Left forelimb (tissue), 1 donor: ENCODE data around the gene ERBB2.
"Not testable (repeated sequence)": the region's sequence is repeated elsewhere in the genome, so short reads cannot be mapped to it uniquely, and the experiment has no call there.

Experiments
- DNase-seq: peaks from one replicate; pipeline ENCODE4 v3.0.0-alpha.2; 2018; ENCODE audit warnings: low spot score

ERBB2 gene

DNA sequence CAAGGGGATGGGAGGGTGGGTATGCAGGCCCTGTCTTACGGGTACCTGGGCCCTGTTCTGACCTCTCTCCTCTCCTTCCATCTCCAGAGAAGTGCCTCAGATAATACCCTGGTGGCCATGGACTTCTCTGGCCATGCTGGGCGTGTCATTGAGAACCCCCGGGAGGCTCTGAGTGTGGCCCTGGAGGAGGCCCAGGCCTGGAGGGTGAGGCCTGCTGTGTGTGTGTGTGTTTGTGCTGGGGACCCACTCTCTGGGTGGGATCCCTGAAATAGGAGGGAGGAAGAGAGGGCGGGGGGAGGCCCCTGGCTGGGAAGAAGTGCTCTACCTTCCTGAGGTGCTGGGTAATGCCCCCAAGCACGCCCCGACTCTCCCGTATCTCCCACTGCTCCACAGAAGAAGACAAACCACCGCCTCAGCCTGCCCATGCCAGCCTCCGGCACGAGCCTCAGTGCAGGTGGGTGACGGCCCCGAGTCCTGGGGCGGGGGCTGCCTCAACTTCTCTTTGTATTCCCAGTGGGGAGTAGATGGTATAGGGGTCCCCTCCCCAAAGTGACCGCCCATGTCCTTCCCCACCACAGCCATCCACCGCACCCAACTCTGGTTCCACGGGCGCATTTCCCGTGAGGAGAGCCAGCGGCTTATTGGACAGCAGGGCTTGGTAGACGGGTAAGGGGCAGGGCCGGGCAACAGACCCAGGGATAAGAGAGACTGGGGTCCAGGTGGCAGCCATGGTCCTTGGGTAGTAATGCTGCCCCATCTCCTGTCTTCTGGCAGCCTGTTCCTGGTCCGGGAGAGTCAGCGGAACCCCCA lies 45.7 kb downstream of the ERBB2 start:
- no peak for DNase-seq

GRCh38 chr17:39746145-39746461 lies 46.2 kb downstream of the ERBB2 start:
- DNase-seq = no peak

GRCh38 chr17:39747745-39748144 lies 47.9 kb downstream of the ERBB2 start:
- DNase-seq = no peak

DNA sequence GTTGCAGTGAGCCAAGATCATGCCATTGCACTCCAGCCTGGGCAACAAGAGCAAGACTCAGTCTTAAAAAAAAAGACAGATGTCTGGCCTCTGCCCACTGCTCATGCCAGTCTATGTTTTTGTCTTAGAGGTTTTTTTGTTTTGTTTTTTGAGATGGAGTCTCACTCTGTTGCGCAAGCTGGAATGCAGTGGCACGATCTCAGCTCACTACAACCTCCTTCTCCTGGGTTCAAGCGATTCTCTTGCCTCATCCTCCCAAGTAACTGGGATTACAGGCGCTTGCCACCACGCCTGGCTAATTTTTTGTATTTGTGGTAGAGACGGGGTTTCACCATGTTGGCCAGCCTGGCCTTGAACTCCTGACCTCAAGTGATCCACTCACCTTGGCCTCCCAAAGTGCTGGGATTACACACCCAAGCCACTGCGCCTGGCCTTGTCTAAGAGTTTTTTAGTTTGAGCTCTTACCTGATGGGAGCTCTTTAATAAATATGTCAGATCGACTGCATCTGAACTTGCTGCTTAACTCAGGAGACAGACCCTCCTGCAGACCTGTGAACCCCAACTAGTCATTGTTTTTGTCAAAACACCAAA lies 48.7 kb downstream of the ERBB2 start:
- DNase-seq = not testable (repeated sequence)

GRCh38 chr17:39750131-39751015 lies 50.5 kb downstream of the ERBB2 start:
- no peak for DNase-seq

DNA sequence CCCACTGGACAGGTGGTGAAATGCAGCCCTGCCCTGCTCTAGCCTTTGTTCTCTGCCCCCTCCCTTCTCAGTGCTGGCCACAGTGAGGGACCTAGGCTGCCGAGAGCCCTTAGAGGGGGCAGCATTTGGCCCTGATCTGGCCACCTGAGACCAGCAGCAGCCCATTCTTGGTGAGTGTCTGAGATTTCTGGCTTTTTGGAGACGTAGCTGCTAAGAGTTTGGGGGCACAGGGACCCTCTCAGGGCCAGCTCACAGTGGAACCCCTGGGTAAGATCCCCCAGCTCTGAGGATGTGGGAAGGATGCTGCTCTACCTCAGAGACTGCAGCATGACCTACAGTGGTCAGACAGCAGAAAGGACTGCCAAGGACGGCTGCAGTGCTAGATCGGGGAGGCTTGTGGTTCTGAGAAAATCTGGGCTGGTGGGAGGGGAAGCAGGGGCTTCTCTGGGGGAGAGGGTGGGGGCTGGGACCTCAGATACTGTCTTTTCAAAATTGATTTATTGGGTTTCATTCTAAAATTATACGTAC lies 51.2 kb downstream of the ERBB2 start:
- no peak for DNase-seq

- DNase-seq = no peak
Observed at GRCh38 chr17:39751637-39752036, 51.8 kb downstream of the ERBB2 start.

DNA sequence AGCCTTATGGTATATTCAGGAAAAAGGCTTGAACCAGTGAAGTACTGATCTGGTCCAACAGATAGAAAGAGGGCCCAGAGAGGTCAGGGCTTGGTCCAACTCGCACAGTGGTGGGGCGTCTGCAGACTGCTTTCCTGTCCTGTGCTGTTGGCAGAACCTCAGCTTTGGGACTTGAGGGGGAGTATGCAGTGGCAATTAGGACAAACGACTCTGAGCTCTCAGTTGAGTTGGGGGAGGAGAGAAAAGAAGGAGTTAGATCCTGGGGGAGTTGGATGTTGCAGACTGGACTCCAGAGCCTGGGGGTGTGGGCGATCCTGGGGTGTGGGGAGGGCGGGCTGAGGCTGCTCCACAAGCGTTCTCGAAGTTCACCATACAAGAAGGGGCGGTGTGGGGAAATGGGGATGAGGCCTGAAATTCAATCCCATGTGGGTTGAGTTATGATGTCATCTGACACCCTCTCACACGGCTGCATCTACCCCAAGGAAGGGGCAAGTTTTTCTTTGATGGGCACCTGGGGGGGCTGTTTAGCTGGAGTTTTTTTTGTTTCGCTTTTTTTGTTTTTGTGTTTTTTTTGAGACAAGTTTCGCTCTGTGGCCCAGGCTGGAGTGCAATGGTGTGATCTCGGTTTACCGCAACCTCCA lies 52.5 kb downstream of the ERBB2 start:
- no peak for DNase-seq

DNA sequence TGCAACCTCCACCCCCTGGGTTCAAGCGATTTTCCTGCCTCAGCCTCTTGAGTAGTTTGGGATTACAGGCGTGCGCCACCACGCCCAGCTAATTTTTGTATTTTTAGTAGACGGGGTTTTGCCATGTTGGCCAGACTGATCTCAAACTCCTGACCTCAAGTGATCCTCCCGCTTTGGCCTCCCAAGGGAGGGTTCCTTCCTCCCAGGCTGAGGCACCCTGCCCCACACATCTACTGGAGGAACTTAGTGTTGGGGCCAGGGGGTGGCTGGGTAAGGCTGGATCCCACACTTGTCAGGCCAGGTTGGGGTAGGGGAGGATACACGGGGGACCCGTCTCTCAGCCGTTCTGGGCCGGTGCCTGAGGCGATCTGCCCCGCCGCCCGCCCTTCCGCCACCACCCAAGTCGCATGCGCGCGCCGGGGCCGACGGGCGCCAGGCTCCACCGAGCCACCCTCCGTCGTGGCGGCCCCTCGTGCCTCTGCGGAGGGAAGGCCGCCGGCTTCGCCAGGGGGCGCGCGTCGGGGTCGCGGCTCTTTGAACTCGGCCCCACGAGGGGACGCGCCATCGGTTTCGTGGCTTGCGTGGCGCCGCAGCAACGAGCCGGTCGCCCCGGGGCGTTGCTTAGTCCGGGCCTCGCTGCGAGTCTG lies 53.8 kb downstream of the ERBB2 start:
- no peak for DNase-seq

DNA sequence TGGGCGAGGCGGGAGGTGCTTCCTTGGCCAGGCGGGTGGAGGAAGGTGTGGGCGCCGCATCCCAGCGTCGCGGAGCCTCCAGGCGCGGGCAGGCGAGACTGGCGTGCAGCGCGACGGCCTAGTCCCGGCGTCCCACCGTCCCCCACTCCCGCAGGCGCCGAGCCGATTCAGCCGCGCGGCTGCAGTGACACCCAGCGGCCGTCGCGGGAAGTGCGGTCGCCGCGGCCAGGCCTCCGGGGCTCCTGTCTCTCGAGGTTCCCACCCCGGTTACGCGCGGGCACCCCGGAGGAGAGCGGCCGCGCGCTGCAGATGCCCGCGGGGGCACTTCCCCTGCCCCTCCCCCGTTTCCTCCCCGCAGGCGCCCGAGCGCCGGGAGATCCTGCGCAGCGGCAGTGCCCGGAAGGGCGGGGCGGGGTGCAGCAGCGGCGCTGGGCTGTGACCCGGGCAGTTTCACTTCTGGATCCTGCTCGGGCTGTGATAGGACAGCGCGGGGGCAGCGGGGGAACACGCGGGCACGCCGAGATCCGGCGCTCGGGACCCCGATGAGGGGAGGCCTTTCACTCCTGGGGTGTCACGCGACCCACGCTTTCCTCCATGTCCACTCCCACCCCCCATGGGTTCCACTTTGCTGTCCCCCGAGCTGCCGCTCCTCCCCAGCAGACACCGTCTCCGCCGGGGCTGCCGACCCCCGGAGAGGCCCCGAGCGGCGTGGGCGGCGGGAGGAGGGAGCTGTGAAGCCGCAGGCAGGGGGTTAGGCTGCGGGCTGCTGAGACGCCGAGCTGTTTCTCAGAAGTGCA lies 54.5 kb downstream of the ERBB2 start:
- peak; percentile 91 for DNase-seq

- no peak for DNase-seq
Observed at GRCh38 chr17:39754958-39755553, 55.2 kb downstream of the ERBB2 start.

DNA sequence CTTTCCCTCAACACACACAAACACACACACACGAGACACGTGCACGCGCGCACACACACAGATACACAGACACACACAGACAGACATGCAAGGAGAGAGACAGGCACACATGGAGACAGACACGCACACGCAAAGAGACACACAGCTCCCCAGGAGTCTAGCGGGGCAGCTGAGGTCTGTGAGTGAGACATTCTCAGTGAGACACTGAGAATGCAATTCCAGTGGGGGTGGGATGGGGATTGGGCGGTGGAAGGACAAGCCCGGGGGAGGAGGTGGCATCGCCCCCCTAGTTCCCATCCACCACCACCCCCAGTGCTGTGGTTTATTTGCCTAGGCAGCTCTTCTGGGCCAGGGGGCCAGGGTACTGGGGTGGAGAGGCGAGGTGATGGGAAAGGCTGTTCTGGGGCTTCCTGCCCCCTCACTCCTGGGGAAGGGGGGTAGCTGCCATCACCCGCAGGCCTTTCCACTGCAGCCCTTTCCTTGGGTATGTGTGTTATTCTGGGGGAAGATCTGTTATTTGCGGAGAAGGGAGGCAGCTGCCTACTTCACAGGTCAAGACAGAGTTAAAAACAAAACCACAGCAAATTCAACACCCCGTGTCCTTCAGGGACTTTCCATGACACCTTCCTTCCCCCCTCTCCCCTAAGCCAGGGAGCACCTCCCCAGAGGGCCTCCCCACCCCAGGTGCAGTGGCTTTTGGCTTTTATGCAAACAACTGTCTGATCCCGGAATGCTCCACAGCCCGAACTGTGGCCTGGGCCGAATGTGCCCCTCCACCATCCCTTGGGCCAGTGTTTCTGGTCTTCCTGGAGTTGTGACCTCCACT lies 55.9 kb downstream of the ERBB2 start:
- no peak for DNase-seq

DNA sequence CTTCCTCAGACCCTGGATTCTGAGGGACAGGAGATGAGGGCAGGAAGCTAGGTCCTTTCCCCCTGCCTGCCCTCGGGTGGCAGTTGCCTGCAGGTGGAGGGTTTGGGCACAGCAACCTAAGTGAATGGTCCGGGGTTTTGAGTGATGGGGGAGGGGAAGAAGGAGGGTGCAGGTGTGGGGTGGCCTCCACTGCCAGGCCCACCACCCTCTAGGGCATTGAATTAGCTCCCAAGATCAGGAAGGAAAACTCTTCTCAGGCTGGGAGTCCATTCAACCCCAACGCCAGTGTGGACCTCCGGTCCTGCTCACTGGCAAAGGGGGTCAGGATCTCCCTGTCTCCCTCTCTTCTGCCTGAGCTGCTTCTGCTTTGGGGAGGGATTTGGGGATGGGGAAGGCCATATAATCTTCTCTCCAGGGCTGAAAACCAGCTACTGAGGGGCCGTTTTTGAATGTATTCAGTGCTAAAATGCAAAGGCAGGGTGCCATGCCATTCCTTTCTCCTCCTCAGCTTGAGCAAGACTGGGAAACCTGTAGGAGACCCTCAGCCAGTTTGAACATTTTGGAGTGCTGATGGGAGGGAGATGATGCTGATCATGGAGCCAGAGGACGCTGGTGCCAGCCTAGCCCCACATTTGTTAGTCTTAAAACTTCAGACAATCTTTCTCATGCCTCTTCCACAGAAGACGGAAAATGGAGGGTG lies 56.7 kb downstream of the ERBB2 start:
- DNase-seq = no peak

DNA sequence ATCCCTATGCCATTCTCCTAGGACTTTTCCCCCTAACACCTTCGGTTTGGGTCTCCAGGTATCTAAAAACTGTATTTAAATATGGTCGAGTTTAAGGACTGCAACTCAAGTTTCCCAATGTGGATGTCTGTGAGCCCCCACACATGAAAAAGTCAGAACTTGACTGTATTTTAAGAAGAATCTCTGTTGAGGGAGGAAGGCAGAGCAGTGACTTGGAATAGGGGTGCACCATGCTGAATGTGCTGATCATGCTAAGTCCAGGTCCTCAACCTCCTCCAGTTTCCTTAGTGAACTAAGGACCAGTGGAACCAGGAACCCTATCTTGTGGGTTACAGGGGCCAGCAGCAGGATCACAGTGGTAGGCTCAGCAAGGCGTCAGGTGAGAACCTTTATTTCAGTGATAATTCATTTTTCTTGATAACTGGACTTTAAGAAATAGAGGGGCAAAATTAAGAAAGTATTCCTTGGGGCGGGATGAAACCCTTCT lies 57.4 kb downstream of the ERBB2 start:
- DNase-seq = no peak

- DNase-seq = no peak
Observed at GRCh38 chr17:39757931-39758873, 58.3 kb downstream of the ERBB2 start.

DNA sequence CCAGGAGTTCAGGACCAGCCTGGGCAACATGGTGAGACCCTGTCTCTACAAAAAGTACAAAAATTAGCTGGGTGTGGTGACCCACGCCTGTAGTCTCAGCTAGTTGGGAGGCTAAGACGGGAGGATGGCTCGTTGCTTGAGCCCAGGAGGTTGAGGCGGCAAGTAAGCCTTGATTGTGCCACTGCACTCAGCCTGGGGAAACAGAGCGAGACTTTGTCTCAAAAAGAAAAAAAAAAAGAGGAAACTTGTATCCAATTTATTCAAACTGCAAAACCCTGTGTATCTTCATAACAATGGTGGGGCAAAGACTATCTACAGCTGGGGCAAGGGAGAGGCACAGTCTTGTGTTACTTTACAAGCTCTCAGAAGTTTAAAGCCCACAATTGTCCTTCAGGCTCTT lies 59.3 kb downstream of the ERBB2 start:
- DNase-seq = no peak

DNA sequence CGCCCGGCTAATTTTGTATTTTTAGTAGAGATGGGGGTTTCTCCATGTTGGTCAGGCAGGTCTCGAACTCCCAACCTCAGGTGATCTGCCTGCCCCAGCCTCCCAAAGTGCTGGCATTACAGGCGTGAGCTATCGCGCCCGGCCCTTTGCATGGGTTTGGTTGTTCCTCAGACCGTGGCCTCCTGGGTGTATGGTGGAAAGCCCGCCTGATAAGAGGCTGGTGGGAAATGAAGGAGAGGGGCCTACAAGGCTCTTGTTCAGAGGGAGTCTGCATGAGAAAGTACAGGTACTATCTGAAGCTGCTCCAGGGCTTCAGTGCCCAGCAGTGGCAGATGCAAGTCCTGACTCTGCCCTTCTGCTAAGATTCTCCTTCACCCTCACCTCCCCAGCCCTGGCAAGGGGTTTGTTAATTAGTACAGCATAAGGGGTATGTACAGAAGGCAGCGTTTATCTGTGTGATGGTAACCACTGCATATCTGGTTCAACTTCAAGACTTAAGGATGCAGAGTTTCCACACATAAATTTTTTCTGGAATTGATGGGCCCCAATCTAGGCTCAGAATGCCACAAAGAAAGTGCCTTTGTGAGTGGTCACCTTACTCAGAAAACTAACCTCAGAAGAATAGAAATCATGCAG lies 62.1 kb downstream of the ERBB2 start:
- DNase-seq = no peak
